Smooth muscle cell (in vitro differentiated cells): ENCODE measurements around the gene OPN4. TPM values are rescaled to one million over a fixed set of nuclear protein-coding genes. Genes with fewer than 3 reads are reported as not detected.
A peak's percentile ranks its signal among the peaks of the same experiment; 100 is the strongest.

Source experiments
- DNase-seq: peaks from one replicate; lab custom pipeline; 2025; ENCODE audit not compliant: unreplicated experiment; lab: John Stamatoyannopoulos, UW
- H2AFZ ChIP-seq: fragments of 200-600 bp; sonication (generic); 2 replicates; pipeline ENCODE4 v1.6.0; 2016; ENCODE audit warnings: antibody characterized with exemption, low read depth, mild to moderate bottlenecking
- H3F3A ChIP-seq: fragments of 200-600 bp; sonication (generic); 2 replicates; pipeline ENCODE4 v1.6.0; 2017; ENCODE audit warnings: antibody characterized with exemption, low read depth
- H3K27ac ChIP-seq: fragments of 200-600 bp; sonication (generic); 2 replicates; pipeline ENCODE4 v1.5.1; 2016; ENCODE audit warnings: low read depth, mild to moderate bottlenecking
- H3K27me3 ChIP-seq: fragments of 200-600 bp; sonication (generic); 2 replicates; pipeline ENCODE4 v1.6.1; 2016; ENCODE audit warnings: low read depth, mild to moderate bottlenecking
- H3K36me3 ChIP-seq: fragments of 200-600 bp; sonication (generic); 2 replicates; pipeline ENCODE4 v1.5.1; 2016; ENCODE audit warnings: low read depth
- H3K4me1 ChIP-seq: fragments of 200-600 bp; sonication (generic); 2 replicates; pipeline ENCODE4 v1.5.1; 2016; ENCODE audit warnings: low read depth
- H3K4me2 ChIP-seq: fragments of 200-600 bp; sonication (generic); 2 replicates; pipeline ENCODE4 v1.6.0; 2016; ENCODE audit warnings: mild to moderate bottlenecking
- H3K4me3 ChIP-seq: fragments of 200-600 bp; sonication (generic); 2 replicates; pipeline ENCODE4 v1.5.1; 2016; ENCODE audit warnings: mild to moderate bottlenecking
- H3K79me2 ChIP-seq: fragments of 200-600 bp; sonication (generic); 2 replicates; pipeline ENCODE4 v1.6.0; 2016; ENCODE audit warnings: low read depth, mild to moderate bottlenecking
- H3K9ac ChIP-seq: fragments of 200-600 bp; sonication (generic); 2 replicates; pipeline ENCODE4 v1.6.0; 2016; ENCODE audit warnings: low read depth
- H3K9me3 ChIP-seq: fragments of 200-600 bp; sonication (generic); replicated peaks from 2 replicates; pipeline ENCODE4 v1.5.1; 2016; ENCODE audit warnings: low read depth
- H4K20me1 ChIP-seq: fragments of 200-600 bp; sonication (generic); 2 replicates; pipeline ENCODE4 v1.6.0; 2016; ENCODE audit warnings: low read depth
- CTCF ChIP-seq: fragments of 200-600 bp; sonication (generic); IDR thresholded peaks from 2 replicates; pipeline ENCODE4 v1.5.1; 2017; ENCODE audit warnings: borderline replicate concordance, mild to moderate bottlenecking, antibody characterized with exemption; ENCODE audit not compliant: insufficient read depth, poor library complexity, severe bottlenecking
- WGBS: methylation state at CpG from one replicate; pipeline ENCODE4 v1.1.7; 2016; ENCODE audit warnings: low lambda C conversion rate; 5-methylcytosine and 5-hydroxymethylcytosine counted together
- polyA plus RNA-seq: library from polyadenylated mRNA; unstranded; fragments of >200 nt; fragmentation: Nextera tagmentation; extraction: Ambion mirVana; gene quantifications from 2 replicates; pipeline ENCODE4 v1.2.1, GENCODE V29; 2016
- total RNA-seq: library from RNA; depleted of rRNA; stranded (reverse); fragments of >200 nt; gene quantifications from 2 replicates; pipeline ENCODE4 v1.2.3, GENCODE V29; 2014

OPN4 gene
- total and polyA plus RNA-seq, 2 experiments from 2014 or later = not detected

GRCh38 chr10:86685416-86685815, 31.1 kb downstream of the OPN4 start:
- H3K36me3 ChIP-seq = no peaks in the 10 kb centered on the region
- 92% methylated on average over 9 of the region's 9 CpGs for WGBS
- H3K9ac ChIP-seq = no peak overlapping the region
- no peak for TF ChIP-seq CTCF
- H3K27ac ChIP-seq = no peak overlapping the region
- H3F3A ChIP-seq = no peaks in the 10 kb centered on the region
- no peaks in the 10 kb centered on the region for H3K9me3 ChIP-seq
- H3K4me2 ChIP-seq = peak overlapping the region; percentile 58
- H4K20me1 ChIP-seq = no peaks in the 10 kb centered on the region
- H3K4me3 ChIP-seq = no peak overlapping the region
- DNase-seq = no peak
- H3K27me3 ChIP-seq = no peaks in the 10 kb centered on the region
- peaks cover 15% of the 10 kb centered on the region for H3K4me1 ChIP-seq
- H3K79me2 ChIP-seq = no peaks in the 10 kb centered on the region
- H2AFZ ChIP-seq = no peak overlapping the region

GRCh38 chr10:86685893-86686632, 31.7 kb downstream of the OPN4 start:
- H3K27me3 ChIP-seq = no peaks in the 10 kb centered on the region

GRCh38 chr10:86686972-86687371, 32.6 kb downstream of the OPN4 start:
- no peaks in the 10 kb centered on the region for H4K20me1 ChIP-seq
- TF ChIP-seq CTCF = no peak
- no peak overlapping the region for H3K27ac ChIP-seq
- no peaks in the 10 kb centered on the region for H3K36me3 ChIP-seq
- H3K4me2 ChIP-seq = no peak overlapping the region
- H3K9me3 ChIP-seq = no peaks in the 10 kb centered on the region
- no peaks in the 10 kb centered on the region for H3K27me3 ChIP-seq
- H3K4me1 ChIP-seq = peaks cover 15% of the 10 kb centered on the region
- DNase-seq = no peak
- no peak overlapping the region for H2AFZ ChIP-seq
- H3K4me3 ChIP-seq = no peak overlapping the region
- H3F3A ChIP-seq = no peaks in the 10 kb centered on the region
- WGBS = 95% methylated on average over 19 of the region's 19 CpGs
- no peaks in the 10 kb centered on the region for H3K79me2 ChIP-seq
- no peak overlapping the region for H3K9ac ChIP-seq

More at GRCh38 chr10:86685893-86686632, 31.7 kb downstream of the OPN4 start:
- no peak overlapping the region for H3K9ac ChIP-seq
- H3K79me2 ChIP-seq = no peaks in the 10 kb centered on the region
- no peak overlapping the region for H2AFZ ChIP-seq
- no peak overlapping the region for H3K4me3 ChIP-seq
- no peaks in the 10 kb centered on the region for H3F3A ChIP-seq
- peaks cover 15% of the 10 kb centered on the region for H3K4me1 ChIP-seq
- H3K27ac ChIP-seq = no peak overlapping the region
- no peaks in the 10 kb centered on the region for H3K9me3 ChIP-seq
- TF ChIP-seq CTCF = no peak
- no peaks in the 10 kb centered on the region for H4K20me1 ChIP-seq
- no peak for DNase-seq
- H3K36me3 ChIP-seq = no peaks in the 10 kb centered on the region
- no peak overlapping the region for H3K4me2 ChIP-seq
- WGBS = 86% methylated on average over 6 of the region's 13 CpGs

GRCh38 chr10:86687750-86688149, 33.4 kb downstream of the OPN4 start:
- Histone ChIP-seq H3K9me3 (no peaks in the 10 kb centered on the region), H3K27me3 (no peaks in the 10 kb centered on the region), H3K9ac (no peak overlapping the region), H3K4me3 (no peak overlapping the region), H3K36me3 (no peaks in the 10 kb centered on the region), H3K79me2 (no peaks in the 10 kb centered on the region), H3F3A (no peaks in the 10 kb centered on the region), H3K27ac (peak overlapping the region; percentile 49), H3K4me1 (peaks cover 15% of the 10 kb centered on the region), H3K4me2 (peak overlapping the region; percentile 57), H2AFZ (peak overlapping the region; percentile 83), H4K20me1 (no peaks in the 10 kb centered on the region)
- 17% methylated on average over 4 of the region's 4 CpGs for WGBS
- no peak for TF ChIP-seq CTCF
- DNase-seq = no peak
